Tibial nerve (tissue), 3 donors: Measurements from ENCODE around the gene WEE2.

Experiments
- CTCF ChIP-seq, 5 experiments: fragments of 200-600 bp in 3 of 5; fragments of 450-650 bp in 2 of 5; sonication (generic) in 3 of 5; IDR thresholded peaks; one replicate each; pipeline ENCODE4 v1.5.1; 2016 to 2019; ENCODE audit warnings: antibody characterized with exemption in 5 of 5, mild to moderate bottlenecking in 3 of 5, moderate library complexity in 2 of 5
- POLR2A ChIP-seq, 2 donors: fragments of 450-650 bp; IDR thresholded peaks; one replicate each; pipeline ENCODE4 v1.6.1; 2017; ENCODE audit warnings: antibody characterized with exemption in 2 of 2, mild to moderate bottlenecking in 2 of 2, moderate library complexity in 2 of 2

GRCh38 chr7:141686670-141687069 lies 21.5 kb upstream of the WEE2 start:
- TF ChIP-seq CTCF (IDR thresholded peaks at IDR 0.05) (no peak), POLR2A (IDR thresholded peaks at IDR 0.05) (no peak)
